CD4-positive, alpha-beta T cell treated with Interleukin-12 subunit alpha and Interleukin-12 subunit beta, for 1 hour (primary cell): Measurements from ENCODE around the gene DFFA.
"Not testable (repeated sequence)": the region's sequence is repeated elsewhere in the genome, so short reads cannot be mapped to it uniquely, and the experiment has no call there.

ENCODE experiments used
- DNase-seq: peaks from one replicate; pipeline ENCODE4 v3.0.0-alpha.2; 2020

Gene DFFA

GRCh38 chr1:10457462-10457861 is 14.9 kb downstream of the DFFA start:
- DNase-seq, result not testable (repeated sequence)

- DNase-seq, result no peak
Measured at GRCh38 chr1:10456661-10457060, 15.7 kb downstream of the DFFA start.

GRCh38 chr1:10456048-10456447 is 16.3 kb downstream of the DFFA start:
- no peak for DNase-seq

GRCh38 chr1:10451287-10451686 is 21.0 kb downstream of the DFFA start:
- DNase-seq, result no peak

DNA sequence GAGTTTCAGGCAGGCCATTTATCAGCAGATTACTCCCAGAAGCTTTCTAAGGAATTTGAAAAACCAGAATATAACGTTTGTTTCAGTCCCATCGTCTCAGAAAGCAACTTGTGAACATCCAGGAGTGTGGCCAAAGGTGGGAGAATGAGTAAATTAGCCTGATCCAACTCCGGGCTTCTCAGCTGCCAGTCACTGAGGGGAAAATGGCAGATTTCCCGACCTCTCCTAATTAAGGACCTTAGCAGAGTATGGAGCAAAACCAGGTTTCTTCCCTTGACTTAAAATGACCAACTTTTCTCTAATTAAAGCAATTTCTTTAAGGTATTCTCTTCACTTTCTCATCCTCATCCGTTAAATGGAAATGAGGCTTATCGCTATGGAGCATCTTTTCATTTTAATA is 21.5 kb downstream of the DFFA start:
- no peak for DNase-seq

DNA sequence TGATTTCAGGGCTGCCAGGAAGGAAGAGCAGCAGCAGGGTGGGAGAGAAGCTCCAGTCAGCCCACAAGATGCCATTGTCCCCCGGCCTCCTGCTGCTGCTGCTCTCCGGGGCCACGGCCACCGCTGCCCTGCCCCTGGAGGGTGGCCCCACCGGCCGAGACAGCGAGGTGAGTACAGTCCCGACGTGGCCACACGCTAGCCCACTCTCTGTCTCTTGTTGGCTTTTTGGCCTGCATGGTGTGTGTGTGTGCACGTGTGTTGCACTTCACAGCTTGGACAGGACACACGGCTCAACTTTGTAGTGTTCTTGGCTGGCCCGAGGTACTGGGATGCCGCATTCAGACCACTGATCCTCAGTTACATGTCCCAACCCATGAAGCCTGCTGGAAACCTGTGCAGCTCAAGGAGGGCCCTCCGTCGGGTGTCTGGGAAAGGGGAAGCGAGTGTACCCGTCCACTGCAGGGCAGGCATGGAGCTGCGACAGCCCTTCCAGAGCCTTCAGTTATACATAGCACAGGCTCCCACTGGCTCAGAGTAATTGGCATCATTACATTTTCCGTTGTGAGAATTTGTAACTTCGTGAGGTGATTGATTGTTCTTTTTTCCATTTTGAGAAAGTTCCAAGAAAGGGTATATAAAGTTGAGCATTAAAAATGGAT is 22.0 kb downstream of the DFFA start:
- DNase-seq, result no peak

DNA sequence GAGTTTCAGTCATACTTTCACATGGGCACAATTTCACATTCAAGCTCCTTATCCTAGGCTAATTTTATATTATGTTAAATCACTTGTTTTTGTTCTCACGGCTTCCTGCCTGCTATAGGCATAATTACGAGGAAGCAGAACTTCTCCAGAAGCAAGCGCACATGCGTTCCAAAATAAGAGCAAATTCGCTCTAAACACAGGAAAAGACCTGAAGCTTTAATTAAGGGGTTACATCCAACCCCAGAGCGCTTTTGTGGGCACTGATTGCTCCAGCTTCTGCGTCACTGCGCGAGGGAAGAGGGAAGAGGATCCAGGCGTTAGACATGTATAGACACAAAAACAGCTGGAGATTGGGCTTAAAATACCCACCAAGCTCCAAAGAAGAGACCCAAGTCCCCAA is 22.6 kb downstream of the DFFA start, which contains the start of gene CORT:
Gene CORT, plus strand, starts transcription at position 281 of the 400 bp plus-strand sequence. CDS start 193 bp downstream, outside the sequence.
- DNase-seq, result no peak

- no peak for DNase-seq
Measured at GRCh38 chr1:10446790-10447422, 25.4 kb downstream of the DFFA start.

DNA sequence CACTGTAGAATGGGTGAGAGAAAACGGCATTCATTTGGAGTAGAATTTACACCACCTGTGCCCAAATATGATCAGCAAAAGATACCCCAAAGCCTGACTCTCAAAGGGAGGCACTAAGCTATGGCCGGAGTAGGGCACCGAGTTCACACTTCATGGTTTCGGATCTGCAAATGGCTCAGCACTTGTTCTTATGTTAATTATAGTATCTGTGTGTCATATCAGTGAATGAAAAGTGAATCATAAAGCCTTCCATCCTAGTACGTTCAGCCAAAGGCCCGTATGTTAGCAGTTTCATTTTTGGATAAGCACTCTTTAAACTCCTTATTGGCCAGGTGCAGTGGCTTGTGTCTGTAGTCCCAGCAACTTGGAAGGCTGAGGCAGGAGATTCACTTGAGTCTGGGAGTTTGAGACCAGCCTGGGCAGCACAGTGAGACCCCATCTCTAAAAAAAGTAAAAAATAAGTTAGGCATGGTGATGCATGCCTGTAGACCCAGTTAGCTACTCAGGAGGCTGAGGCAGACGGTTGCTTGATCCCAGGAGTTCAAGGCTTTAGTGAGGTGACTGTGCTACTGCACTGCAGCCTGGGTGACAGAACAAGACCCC is 27.4 kb downstream of the DFFA start:
- DNase-seq, result no peak

DNA sequence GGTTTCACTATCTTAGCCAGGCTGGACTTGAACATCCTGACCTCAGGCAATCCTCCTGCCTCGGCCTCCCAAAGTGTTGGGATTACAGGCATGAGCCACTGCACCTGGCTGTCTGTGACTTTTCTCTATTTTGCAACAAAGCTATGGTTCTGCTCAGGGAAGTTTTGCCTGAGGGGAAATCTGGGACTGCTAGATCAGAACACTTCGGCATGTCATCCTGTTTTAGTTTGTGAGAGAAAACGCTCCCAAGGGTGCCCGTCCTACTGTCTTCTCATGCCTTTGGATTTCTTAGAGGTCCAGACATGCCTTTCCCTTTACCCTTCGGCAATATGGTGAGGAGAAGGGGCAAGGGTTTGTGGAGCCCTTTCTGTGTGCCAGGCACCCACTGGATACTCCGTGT is 28.1 kb downstream of the DFFA start:
- DNase-seq, result no peak

DNA sequence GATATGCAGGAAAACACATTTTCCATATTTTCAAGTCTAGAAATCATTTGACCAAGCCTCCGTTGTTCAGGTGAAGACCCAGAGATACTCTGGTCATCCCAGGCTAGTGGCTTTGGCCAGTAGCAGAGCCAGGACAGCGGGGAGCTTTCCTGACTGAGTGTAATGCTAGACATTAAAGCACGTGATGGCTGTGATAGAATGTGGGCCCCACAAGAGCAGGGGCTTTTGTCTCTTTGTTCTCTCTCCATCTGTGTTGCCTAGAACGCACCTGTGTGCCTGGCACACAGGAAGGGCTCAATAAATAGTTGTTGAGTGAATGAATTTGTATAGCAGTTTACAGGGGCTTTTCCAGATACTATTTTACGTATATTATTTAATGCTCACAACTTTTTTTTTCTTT is 31.5 kb downstream of the DFFA start:
- no peak for DNase-seq

GRCh38 chr1:10440305-10440704 is 32.0 kb downstream of the DFFA start:
- DNase-seq, result no peak

DNA sequence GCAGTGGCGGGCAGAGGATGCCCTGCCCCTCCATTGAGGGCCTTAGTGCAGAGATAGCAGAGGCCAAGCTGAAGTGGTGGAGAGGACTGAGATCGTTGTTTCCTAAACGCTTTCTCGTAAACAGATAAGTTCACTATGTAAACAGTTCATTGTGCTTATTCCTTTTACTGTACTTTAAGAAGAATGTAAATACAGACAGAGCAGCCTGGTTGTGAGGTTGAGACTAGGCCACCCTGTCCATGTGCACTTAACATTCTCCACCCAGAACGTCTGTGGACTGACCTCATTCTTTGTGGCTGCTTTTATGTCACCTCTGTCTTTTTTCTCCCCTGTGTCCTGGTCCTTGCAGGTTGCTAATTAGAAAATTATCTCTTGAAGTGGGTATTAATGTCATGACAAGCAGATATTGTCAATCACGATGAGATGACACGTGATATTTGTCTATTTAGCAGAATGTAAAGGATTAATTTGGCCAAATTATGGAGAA is 33.6 kb downstream of the DFFA start:
- DNase-seq, result no peak

DNA sequence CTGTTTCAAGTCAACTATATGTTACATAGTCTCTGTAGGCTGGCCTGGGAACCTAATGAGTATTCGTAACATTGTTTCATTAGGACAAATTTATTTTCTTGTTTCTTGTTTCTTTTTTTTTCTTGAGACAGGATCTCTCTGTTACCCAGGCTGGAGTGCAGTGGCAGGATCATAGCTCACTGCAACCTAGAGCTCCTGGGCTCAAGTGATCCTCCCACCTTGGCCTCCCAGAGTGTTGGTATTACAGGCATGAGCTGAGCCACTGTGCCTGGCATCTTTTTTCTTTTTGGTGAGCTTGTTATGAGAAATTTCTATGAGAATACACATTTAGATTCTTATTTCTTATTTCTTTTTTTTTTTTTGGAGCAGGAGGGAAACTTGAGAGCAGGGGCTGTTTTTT is 35.3 kb downstream of the DFFA start:
- DNase-seq, result no peak

- no peak for DNase-seq
Measured at GRCh38 chr1:10434590-10434989, 37.7 kb downstream of the DFFA start.

- DNase-seq, result no peak
Measured at GRCh38 chr1:10433790-10434189, 38.5 kb downstream of the DFFA start.

GRCh38 chr1:10432910-10433700 is 39.2 kb downstream of the DFFA start:
- DNase-seq, result no peak

GRCh38 chr1:10431070-10431730 is 41.1 kb downstream of the DFFA start:
- no peak for DNase-seq

- DNase-seq, result peak; percentile 91
Measured at GRCh38 chr1:10430216-10431069, 41.9 kb downstream of the DFFA start, which contains the start of gene CENPS. TSS of gene CENPS (plus strand) at chr1:10430433. CDS start at chr1:10430518, 85 bp downstream.

DNA sequence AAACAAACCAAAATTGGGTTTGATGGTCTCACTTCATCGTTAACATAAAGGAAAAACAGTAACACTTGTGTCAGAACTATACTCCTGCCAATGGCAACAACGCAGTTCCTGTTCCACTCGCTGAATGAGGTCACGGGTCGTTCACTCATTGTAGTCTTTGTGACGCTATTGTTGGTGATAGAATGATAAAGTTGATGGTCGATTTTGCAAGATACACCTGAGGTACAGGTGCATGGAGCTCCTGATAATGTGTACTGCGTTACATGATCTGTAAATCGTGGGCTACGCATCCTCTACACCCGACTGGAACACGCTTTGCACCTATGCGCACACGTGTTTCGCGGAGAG is 42.5 kb downstream of the DFFA start:
- DNase-seq, result peak; percentile 30

DNA sequence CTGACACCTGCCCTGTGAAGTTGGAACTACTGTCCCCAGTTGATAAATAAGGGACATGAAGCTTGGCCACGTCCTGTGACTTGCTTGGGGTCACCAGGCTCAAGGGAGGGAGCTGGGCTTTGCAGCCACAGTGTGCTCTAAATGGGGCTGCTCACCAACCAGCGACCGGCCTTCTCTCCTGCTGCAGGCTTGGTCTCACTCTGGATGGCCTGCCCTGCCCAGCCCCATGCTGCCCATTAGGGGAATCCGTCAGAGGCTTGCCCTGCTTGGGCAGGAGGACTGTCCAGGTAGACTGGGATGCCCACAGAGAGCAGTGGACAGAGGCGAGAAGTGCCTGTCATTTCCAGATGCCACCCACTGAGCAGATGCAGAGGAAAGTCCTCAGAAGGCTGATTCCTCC is 43.3 kb downstream of the DFFA start:
- DNase-seq, result no peak

DNA sequence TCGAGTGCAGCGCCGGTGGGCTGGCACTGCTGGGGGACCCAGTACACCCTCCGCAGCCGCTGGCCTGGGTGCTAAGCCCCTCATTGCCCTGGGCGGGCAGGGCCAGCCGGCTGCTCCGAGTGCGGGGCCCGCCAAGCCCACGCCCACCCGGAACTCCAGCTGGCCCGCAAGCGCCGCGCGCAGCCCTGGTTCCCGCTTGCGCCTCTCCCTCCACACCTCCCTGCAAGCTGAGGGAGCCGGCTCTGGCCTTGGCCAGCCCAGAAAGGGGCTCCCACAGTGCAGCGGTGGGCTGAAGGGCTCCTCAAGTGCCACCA is 45.8 kb downstream of the DFFA start:
- DNase-seq, result not testable (repeated sequence)
